Stimulated activated CD8-positive, alpha-beta memory T cell treated with anti-CD3 and anti-CD28 coated beads, Interleukin-4, amount 100 ng/mL, for 4 hours (primary cell): ENCODE measurements around the gene LRRC56.

Experiments used
- DNase-seq, 2 donors: peaks; one replicate each; pipeline ENCODE4 v3.0.0-alpha.2; 2020; ENCODE audit warnings: low read depth in 2 of 2, low spot score in 1 of 2

The LRRC56 gene

GRCh38 chr11:520428-521176 is 16.7 kb upstream of the LRRC56 start:
- DNase-seq = no peak

DNA sequence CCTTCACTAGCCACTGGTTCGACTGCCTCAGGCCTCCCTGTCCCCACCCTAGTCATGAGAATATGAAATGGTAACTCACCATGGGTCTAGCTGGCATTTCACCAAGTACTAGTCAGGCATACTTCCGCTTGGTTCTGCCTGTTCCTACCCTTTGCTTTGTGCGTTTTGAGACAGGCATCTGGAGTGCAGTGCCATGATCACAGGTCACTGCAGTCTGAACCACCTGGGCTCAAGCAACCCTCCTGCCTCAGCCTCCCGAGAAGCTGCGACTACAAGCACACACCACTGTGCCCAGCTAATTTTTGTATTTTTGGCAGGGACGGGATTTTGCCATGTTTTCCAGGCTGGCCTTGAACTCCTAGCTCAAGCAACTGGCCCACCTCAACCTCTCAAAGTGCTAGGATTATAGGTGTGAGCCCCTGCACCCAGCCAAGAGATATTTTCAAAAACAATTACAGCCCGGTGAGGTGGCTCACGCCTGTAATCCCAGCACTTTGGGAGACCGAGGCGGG is 16.1 kb upstream of the LRRC56 start:
- no peak for DNase-seq

GRCh38 chr11:526192-526591 is 11.1 kb upstream of the LRRC56 start:
- no peak for DNase-seq

DNA sequence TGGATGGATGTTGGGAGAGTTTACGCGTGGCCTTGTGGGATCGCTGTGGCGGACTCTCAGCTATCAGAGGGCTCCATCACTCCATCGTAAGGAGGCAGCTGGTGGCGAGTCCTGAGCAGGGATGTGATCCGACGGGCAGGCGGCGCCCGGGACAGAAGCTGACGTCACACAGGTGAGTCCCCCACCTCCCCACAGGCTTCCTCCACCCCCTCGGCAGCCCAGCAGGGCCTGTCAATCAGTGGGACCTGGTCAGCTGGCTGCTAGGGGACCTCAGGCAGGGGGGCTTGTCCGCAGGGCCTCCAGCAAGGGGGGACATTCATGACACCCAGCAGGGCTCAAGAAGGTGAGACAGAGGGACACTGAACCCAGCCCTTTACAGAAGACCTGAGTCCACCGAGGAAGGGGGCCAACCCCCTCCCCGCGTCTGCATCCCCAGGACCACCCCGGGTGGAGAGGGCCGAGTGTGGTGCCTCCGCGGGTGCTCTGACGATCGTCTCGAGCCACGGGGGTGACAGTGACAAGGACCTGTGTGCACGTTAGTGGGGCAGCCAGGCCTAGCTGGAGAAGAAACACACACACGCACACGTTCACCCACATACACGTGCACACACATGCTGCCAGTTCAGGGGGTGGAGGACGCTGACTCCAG is 9.0 kb upstream of the LRRC56 start:
- DNase-seq = no peak

GRCh38 chr11:528815-529727 is 8.3 kb upstream of the LRRC56 start:
- no peak for DNase-seq

- no peak for DNase-seq
Observed at GRCh38 chr11:529728-530411, 7.5 kb upstream of the LRRC56 start.

DNA sequence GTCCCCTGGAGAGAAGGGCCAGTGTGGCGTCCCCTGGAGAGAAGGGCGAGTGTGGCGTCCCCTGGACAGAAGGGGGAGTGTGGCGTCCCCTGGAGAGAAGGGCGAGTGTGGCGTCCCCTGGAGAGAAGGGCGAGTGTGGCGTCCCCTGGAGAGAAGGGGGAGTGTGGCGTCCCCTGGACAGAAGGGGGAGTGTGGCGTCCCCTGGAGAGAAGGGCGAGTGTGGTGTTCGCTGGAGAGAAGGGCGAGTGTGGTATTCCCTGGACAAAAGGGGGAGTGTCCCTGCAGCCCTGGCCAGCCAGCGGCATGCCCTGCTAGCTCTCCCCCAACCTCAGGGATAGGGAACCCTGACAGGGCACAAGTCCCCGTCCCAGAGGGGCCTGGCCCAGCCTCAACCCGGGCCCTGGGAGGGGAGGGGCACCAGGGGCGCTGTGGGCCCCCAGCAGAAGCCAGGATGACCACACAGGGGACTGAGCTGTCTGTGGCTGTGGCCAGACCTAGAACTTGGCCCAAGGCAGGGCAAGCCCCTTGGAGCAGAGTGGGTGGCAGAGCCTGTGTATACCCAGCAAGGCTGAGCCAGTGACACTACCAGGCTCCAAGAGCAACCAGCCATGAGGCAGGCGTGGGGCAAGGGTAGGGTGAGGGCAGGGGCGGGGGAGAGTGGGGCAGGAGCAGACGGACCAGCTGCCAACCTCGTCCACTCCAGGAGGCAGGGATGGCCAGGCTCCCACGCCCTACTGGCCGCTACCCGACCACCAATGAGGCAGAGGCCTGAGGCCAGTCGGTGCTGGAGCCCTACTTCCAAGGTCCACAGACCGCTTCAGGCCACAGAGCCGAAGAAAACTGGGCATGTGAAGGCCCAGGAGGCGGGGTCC is 6.1 kb upstream of the LRRC56 start:
- no peak for DNase-seq

GRCh38 chr11:531919-532526 is 5.3 kb upstream of the LRRC56 start:
- no peak for DNase-seq

DNA sequence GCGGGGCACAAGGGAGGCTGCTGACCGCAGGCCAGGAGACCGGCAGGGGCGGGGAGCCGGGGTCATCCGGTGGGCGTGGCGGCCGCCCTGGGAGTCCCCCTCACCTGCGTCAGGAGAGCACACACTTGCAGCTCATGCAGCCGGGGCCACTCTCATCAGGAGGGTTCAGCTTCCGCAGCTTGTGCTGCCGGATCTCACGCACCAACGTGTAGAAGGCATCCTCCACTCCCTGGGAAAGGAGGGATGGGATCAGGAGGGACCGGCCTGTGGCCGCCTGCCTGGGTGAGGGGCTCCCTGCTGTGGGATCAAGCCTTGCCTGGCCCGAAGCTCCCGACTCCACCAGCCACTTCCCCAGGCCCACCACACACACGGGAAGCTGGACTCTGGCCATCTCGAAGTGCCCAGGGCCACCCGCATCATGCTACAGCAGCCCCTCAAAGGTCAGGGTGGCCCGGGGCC is 4.8 kb upstream of the LRRC56 start:
- no peak for DNase-seq

DNA sequence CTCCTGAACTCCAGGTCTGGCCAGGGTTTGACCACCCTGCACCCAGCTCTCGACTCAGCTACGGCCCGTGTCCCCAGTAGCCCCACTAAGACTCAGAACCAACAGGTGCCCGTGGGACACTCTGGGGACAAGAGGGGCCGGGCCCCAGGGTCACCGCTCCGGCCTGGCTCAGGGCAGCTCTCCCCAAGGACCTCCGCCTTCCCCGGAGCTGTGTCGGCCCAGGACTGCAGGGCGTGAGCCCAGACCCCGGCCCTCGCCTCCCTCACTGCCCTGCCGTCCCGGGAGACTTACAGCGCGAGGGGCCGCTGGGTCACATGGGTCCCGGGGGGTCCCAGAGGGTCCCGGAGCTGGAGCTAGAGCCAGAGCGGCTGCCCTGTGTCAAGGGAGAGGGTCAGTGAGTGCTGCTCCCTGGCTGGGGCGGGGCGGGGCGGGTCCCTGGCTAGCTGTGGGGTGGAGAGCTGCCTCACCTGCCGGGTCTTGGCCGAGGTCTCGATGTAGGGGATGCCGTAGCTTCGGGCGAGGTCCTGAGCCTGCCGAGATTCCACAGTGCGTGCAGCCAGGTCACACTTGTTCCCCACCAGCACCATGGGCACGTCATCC is 4.2 kb upstream of the LRRC56 start:
- DNase-seq = no peak

- no peak for DNase-seq
Observed at GRCh38 chr11:533586-534395, 3.5 kb upstream of the LRRC56 start.

DNA sequence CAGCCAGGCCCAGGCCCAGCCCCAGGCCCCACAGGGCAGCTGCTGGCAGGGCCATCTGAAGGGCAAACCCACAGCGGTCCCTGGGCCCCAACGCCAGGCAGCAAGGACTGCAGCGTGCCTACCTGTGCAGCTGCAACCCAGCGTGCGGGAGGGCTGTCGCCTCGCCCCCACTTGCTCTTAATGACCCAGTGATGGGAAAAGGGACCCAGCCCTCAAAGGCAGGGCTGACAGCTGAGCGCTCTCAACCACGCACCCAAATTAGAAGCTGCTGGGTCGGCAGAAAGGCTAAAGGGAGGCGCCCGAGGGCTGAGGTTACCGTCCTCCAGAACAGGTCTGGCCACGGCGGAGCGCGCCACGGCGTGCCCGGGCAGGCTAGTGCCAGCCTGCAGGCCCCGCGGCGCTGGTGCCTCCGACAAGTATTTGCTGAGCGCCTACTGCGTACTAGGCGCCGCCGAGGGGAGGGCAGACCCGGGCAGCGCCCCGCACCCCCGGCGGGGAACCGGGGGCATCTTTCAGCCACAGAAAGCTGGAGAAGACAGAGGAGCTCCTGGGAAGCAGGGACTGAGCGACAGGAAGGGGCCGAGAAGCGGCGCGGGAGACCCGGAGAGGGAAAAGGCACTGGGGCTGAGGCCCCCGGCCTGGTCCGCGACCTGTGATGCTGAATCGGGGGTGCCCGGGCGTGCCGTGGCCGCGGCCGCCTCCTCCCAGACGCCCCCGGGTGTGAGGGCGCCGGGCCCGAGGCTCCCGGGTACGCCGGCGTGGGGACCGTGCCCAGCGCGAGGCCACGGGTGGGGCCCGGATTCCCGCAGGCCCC is 2.7 kb upstream of the LRRC56 start:
- DNase-seq = no peak

GRCh38 chr11:535210-535518 is 2.2 kb upstream of the LRRC56 start:
- no peak for DNase-seq

DNA sequence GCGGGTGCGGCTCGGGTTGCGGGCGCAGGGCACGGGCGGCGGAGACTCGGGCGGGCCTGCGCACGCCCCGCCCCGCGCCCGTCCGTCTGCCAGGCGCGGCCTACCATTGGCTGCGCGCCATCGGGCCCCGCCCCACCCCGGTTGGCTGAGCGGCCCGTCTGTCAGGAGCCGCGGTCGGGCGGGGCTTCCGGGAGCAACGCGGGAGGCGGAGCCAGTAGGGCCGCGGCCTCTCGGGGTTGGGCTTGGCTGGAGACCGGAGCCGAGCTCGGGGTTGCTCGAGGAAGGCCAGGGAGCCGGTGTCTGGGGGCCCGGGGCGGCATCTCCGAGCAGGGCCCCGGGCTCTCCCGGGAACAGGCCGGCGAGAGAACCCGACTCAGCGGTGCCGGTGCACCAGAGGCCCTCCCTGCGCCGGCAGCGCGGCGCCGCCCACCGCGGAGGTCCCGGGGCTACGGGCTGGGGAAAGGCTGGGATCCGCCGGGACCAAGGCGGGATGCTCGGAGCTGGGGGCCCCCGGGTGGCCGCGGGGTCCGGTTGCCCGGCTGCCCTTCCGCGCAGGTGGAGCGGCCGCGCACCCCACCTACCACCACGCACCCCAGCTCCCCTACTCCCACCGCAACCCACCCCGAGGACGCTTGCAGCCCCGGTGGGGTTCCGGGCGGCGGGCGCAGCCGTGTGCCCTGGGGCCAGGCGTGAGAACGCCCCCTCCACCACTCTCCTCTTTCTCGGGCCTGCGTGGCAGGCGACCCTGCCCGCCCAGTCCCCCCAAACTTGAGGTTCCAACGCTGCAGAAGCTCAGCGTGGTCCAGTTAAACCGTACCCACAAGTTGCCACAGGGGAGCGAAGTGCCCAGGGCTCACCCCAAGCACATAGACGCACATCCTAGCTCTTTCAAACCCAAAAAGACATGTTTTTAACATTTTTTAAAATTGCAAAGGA is 1.5 kb upstream of the LRRC56 start, which contains the start of gene HRAS:
Gene HRAS, minus strand, starts transcription at position 58 of the 936 bp plus-strand sequence.
- peak; percentile 83 to 89 for DNase-seq

DNA sequence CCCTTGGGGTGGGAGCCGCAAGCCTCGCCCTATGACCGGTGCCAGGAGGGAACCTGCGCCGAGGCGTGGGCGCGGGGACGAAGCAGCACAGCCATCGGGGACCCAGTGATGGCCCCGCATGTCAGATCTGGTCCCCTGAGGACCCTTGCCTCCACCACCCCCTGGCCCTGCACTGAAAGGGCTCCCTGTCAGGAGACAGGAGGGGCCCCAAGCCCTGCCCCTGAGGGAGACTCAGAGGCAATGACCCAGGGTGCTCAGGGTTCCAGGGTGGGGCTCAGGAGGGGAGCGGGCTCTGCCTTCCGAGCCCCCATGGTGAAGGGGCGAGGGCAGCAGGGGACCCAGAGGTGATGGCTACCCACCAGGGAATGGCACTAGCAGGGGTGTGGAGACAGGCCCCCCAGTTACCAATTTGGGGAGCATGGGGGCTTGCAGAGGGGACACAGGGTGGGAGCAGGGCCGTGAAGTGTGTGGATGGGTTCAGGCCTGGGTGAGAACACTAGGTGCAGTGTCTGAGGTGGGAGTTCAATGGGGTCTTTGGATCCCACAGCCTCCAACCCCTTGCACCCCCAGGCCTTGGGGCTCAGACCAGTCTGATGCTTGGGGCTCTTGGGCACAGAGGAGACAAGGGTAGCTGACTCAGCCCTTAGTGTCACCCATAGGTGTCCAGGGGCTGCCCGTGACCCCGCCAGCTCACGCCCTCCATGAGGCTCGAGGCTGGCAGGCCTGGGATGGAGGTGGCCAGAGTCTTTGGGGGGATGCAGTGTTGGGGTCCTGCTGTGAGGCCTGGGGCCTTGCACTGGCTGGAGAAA is 499 bp downstream of the LRRC56 start:
- no peak for DNase-seq
